Stimulated activated naive CD4-positive, alpha-beta T cell treated with Interleukin-2 at 50 U/mL for 16 hours (primary cell): ENCODE results near the gene OSGIN1.

Experiments used
- DNase-seq: peaks from one replicate; lab custom pipeline; 2025; lab: John Stamatoyannopoulos, UW

The OSGIN1 gene, protein sequence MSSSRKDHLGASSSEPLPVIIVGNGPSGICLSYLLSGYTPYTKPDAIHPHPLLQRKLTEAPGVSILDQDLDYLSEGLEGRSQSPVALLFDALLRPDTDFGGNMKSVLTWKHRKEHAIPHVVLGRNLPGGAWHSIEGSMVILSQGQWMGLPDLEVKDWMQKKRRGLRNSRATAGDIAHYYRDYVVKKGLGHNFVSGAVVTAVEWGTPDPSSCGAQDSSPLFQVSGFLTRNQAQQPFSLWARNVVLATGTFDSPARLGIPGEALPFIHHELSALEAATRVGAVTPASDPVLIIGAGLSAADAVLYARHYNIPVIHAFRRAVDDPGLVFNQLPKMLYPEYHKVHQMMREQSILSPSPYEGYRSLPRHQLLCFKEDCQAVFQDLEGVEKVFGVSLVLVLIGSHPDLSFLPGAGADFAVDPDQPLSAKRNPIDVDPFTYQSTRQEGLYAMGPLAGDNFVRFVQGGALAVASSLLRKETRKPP

DNA sequence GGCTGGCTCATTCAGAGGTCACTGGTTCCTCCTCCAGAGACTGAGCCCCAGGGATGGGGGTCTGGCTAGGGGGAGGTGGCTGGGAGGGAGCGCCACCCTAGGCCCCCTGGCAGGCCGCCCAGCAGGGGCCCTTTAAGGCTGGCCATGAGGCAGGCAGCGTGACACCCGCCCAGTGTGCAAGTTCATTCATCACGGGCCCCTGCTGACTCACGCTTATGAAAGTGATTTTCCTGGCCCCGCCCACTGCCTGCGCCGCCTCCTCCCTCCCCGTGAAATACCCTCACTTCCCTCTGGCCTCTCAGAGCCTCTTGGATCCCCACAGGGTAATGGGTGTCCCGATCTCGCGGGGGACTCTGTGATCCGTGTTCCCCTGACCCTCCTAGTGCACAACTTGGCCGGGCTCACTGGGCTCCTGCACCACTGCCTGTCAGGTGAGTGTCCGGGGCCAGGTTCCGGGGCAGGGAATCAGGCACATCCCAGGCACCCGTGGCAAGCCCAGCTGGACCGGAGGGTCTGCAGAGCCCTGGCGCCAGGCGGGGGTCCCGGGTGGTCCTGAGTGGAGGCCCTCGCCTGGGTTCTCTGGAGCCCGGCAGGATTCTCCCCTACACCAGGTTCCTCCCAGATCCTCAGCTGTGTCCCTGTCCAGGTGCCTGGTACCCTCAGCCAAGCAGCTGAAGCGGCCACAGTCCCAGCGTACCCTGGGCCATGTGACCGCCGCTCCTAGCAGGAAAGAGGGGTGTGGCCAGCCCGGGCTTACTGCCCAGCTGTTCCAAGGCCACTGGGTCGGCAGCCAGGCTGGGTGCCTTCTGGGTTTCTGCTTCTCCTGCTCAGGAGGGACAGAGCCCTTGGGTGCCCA, at the start of gene OSGIN1:
Gene OSGIN1 (plus strand): TSS at position 301 of the 856 bp plus-strand sequence. CDS start 4,432 bp downstream, outside the sequence.
- peak; percentile 76 for DNase-seq

DNA sequence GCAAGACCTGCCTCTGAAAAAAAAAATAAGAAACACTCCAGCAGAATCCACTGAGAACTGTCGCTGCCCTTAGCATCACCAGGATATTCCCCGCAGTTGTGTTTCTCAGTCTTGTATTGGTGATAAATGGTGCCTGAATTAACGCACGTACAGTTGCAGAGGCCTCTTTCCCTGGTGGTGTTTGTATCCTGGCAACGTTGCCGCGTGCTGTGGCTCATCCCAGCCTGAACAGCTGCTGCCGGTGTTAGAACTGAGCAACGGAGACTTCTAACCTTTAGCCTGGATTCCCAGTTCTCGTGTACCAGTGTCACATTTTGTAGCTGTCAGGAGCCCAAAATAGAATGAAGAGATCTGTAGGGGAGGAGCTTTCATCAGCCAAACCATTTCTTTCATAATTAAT, 49.3 kb upstream of the OSGIN1 start:
- no peak for DNase-seq

DNA sequence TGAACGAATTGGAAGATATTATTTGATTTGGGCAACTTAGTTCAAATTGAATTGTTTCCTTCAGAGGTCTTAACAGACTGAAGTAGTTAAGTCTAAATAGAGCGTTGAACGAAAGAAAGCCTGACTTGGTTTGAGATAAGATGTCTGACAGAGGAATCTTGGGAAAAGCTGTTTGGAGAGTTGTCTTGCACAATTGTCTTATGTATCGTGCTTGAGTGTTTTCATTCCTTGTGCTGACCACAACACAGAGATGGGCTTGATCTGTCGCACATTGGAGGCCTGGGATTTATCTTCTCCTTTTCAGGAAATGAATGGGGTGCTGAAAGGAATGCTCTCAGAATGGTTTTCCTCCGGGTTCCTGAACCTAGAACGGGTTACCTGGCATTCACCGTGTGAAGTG, 46.4 kb upstream of the OSGIN1 start:
- no peak for DNase-seq

DNA sequence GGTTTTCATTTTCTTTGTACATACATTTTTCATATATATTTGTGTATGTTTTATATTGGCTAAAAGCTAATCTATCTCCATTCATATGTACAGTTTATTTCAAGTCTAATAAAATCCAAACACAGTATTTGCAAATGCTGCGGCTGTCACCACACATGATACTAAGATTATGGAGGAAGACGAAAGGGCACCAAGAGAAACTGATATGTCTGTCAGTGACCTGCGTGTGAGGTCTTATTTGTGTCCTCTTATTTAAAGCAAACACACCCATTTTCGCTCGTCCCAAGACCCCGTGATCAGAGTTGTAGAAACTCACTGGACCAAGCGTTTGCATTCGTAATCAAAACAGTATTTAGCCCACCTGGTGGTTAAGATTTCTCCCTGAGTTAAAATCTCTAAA, 45.9 kb upstream of the OSGIN1 start:
- DNase-seq, result no peak

DNA sequence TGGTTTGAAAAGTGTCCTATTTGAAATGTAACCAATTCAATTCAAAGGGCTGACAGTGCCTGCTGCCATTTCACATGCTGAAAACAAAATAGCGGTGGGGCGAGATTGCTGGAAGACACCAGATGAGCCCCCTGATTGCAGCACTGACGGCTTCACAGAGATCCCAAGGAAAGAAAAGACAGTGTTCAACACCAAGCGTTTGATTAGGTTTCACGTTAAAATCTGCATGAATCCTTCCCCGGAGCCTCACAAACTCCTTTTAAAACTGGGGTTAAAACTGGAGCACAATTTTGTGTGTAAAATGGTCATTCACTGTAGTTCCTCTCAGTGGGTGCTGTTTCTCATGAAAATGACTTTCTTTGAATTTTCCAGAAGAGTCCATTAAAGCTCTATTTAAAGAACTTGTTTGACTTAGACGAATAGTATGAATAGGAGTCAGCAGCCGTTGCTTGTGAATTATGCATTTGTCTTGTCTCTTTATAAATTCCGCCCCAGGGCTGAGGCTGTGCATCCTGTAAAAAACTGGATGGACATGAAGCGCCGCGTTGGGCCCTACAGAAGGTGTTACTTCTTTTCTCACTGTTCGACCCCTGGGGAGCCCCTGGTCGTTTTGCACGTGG, 45.3 kb upstream of the OSGIN1 start:
- no peak for DNase-seq

DNA sequence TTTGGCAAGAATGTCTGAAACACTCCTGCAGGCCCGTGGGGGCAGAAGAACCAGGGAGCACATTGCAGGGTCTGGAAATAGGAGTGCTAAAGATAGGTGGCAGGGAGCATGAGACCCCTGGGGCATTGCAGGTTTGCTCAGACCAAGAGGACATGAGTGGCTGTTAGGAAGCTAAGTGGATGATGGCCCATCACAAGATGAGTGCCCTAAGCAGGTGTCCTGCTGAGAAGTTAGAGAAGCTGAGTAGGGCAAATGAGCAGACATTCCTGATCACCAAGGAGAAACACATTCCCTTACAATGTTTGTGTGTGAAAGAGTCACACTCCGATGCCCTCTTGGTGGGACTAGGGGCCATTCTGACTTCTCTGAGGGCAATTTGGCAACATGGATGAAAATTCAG, 44.2 kb upstream of the OSGIN1 start:
- DNase-seq, result no peak

DNA sequence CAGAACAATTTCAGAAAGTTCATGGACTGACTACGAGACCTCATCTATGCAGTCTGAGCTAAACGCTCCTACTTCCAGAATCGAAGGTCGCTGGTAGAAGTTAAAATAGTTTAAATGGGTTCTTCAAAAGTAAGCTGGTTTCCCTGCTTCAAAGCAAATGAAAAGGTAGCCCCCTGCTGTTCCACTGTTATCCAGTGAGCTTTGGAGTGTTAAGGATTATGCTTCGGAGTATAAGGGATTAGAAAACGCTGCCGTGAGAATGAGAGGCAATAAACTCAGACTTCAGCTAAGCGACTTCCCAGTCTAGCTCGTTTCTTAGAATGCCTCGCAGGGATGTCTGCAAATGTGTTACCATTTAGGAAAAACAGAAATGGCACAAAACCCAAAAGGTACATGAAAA, 41.8 kb upstream of the OSGIN1 start:
- DNase-seq, result no peak

DNA sequence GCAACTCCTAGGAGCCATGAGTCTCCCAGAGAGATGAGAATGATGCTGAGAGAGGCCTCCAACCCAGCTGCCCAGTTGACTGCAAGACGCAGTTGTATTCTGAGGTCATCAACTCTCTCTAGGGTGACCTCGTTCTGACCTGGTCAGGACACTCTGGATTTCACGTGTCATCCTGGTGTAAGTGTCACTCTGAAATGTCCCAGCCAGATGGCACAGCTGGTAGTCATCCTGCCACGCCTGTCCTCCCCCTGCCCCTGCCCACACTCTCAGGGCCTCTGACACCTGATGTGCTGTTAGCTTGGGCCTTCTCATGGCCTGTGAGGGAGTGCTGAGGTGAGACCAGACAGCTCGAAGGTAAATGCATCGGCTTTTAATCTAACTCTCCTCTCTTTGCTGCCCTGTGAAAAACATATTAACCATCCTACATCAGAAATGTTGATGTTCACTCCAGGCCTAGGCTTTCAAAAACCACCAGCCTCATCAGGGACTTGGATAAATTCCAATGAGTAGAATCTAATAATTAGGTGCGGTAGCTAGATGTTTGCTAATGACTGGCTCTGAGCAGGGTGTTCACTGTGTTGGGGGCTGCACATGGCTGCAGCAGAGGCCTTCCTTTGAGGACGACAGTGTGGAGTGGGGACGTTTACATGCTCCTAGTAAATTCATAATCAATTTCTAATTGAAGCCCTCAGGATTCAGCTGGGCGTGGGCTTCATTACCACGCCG, 40.4 kb upstream of the OSGIN1 start:
- DNase-seq, result no peak

DNA sequence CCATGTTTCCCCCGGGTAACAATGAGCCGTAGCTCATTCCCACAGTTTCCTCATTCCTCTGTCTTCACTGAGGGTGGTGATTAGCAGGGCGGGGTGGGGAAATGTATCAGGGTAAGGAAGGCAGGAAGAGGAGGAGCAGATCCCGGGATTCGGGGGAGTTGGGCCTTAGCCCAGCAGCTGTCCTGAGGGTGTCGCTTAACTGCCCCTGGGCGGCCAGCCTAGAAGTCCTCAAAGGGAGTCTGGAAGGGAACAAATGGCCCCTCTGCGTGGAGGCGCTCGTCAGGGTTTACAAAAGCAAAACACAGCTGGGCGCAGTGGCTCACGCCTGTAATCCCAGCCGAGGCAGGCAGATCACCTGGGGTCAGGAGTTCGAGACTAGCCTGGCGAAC, 39.8 kb upstream of the OSGIN1 start:
- DNase-seq, result no peak

DNA sequence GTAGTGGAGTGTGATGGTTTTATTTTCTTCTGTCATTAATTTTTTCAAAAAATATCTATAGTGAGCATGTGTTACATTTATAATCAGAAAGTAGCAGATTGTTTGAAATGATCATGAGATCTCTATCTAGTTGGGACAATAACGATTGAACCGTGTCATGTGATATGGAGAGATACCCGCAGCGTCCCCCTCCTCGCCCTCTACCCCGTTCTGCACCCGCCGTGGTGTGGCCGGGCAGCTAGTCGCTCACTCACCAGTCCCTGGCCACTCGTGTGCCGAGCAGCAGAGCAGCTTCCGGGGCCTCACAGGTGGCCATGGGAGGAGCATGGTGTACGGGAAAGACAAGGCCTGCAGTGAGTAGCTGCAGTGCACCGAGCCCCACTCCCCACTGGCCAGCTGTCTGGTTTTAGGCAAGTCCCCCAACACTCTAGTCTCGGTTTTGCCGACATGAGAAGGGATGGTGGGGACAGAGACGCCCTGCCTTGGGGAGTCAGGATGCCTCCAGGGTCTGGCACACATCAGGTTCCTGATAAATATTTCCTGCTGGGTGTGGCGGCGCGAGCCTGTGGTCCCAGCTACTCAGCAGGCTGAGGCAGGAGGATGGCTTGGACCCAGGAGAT, 38.8 kb upstream of the OSGIN1 start:
- no peak for DNase-seq

DNA sequence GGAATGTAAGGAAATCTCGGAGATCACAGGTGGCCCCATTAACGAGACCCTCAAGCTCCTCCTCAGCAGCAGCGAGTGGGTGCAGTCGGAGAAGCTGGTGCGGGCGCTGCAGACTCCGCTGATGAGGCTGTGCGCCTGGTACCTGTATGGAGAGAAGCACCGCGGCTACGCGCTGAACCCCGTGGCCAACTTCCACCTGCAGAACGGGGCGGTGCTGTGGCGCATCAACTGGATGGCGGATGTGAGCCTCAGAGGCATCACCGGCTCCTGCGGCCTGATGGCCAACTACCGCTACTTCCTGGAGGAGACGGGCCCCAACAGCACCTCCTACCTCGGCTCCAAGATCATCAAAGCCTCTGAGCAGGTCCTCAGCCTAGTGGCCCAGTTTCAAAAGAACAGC, 38.0 kb upstream of the OSGIN1 start:
- no peak for DNase-seq

DNA sequence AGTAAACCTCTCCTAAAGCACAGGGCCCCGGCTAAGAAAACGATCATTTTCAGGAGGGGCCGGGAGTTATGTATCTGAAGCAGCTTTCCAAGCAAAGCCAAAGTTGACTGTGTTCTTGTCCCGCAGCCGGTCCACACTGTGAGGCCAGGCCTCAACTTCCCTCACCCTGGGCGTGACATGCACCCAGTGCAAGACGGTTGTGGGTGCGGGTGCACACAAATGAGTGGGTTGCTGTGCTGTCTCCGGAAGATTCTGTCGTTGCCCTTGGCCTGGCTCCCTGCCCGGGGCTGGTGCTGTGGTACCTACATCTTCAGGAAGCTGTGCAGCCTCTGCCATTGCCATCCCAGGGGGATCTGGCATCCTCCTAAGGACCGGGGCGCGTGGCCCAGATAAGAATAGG, 37.5 kb upstream of the OSGIN1 start:
- DNase-seq, result no peak

DNA sequence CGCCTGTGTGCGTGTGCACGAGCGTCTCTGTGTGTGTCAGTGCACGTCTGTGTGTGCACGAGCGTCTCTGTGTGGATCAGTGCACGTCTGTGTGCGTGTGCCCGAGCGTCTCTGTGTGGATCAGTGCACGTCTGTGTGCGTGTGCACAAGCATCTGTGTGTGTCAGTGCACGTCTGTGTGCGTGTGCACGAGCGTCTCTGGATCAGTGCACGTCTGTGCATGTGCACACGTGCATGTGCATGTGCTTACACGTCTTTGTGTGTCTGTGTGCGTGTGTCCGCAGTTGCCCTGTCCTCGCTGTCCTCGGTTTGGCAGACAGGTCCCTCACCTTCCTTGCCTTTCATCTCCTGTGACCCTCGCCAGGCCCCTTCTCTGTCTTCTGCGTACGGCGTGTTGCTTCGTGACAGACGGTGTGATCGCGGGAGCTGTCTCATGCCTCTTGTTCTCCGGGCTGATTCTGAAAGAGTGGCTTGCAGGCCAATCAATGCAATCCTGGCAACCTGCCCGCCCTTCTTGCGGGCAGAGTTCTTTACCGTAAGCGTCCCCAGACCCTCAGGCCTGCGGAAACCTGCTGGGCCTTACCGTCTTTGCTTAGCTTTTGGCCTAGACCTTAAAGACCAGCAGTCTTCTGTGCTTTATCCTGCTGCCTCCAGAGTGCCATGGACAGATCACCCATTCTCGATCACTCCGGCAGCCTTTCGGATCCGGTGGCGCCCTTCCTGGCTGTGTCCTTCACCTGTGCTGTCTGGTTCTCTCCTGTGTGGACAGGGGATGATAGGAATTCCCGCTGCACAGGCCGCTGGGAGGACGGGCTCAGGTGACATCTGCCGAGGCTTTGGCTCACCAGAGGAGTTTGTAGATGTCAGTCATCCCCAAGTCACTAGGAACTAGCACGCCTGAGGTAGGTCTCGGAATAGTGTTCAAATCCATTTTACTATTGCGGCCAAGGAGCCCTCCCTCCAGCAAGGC, 35.6 kb upstream of the OSGIN1 start:
- DNase-seq, result no peak

DNA sequence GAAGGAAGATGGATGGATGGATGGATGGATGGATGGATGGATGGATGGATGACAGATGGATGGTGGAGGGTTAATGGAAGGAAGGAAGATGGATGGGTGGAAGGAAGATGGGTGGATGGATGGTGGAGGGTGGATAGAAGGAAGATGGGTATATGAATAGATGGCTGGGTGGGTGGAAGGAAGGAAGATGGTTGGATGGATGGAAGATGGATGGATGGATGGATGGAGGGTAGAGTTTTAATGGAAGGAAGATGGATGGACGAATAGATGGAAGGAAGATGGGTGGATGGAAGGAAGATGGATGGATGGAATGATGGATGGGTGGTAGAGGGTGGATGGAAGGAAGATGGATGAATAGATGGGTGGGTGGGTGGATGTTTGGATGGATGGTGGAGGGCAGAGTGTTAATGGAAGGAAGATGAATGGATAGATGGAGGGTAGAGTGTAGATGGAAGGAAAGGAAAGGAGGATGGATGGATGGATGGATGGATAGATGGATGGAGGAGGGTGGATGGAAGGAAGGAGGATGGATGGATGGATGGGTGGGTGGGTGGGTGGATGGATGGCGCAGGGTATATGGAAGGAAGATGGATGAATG, 32.0 kb upstream of the OSGIN1 start:
- no peak for DNase-seq

DNA sequence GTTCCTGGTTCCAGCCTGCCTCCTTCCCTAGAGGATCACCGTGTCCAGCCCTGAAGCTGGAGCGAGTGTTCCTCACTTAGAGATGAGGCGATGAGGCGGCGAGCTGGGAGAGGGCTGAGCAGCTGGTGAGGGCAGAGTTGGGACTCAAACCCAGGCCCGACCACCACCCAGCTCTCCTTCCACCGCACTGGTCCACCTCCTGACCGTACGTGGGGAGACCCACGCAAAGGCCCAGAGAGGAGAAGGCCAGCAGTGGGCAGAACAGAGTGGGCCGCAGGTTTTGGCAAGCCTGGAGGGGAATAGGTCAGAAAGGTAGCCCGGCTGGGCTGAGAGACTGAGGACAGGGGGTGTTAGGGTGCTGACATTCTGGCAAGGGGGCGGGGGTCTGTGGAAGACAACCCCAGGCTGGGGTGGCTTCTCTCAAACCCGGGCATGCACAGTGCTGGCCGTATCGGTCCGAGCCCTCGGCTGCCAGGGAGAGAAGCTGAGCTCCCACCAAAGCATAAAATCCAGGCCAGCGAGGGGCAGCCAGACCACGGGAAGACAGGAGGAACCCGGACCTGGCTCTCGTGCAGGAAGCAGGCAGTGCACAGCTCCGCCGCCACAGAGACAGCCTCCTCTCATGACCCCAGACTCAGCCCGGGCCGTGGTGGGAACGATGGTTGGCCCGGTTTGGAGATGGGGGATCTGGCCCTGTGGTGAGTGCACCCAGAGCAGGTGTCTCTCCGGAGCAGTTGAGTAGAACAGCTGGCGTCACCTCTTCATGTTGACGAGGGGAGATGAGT, 29.3 kb upstream of the OSGIN1 start:
- DNase-seq, result no peak

DNA sequence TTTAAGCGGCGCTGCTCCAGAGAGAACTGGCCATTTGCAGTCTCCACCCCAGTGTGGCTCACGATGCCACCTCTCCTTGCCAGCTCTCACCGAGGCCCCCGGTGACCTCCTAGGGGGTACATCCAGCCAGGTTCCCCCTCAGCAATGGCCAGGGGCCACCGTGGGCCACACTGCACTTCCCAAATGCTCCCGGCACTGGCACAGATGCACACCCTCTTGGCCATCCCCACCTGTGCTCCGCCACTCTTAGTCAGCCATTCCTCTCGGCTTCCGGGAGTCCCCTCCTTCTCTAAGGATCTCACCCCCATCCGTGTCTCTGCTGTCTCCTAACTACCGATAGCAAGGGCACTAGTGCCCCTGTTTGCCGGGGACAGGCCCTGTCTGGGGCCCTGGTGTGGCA, 28.4 kb upstream of the OSGIN1 start:
- no peak for DNase-seq

DNA sequence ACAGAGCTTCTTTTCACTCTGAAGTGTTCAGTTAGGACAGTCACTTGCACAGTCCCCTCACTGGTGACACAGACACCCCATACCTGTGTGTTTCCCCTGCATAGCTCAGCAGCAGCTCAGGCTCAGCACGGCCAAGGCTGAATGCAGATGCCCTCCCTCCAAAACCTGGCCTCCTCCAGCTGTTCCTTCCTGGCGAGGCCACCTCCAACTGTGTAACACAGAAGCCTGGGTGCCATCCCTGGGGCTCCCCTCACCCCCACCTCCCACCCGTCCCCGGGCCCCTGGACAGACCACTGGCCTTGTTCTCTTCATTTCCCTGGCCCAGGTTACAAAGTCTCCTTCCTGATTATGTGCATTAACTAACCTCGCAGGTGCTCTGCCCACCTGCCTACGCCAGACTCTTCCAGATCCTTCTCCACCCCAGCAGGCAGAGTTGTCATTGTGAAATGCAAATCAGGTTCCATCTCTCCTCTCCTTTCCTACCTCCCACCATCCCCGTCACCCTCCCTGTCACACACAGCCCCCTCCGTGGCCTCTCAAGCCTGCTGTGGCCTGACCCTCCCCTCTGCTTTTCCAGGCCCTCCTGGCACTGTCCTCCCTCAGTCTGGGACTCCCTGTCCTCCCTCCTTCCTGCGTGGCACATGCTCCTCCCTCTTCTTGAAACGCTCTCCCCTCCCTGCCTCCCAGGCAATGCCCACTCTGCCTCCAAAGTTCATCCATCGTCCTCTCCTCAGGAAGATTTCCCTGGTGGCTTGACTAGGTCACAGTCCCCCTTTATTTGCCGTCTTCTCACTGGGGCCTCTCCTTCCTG, 27.7 kb upstream of the OSGIN1 start:
- DNase-seq, result no peak
